Middle frontal gyrus (tissue), 1 donor: ENCODE data around the gene PRR5.

Experiments used
- DNase-seq: peaks from one replicate; pipeline ENCODE4 v3.0.0-alpha.2; 2015; ENCODE audit warnings: low spot score; ENCODE audit errors: extremely low spot score

PRR5 gene

DNA sequence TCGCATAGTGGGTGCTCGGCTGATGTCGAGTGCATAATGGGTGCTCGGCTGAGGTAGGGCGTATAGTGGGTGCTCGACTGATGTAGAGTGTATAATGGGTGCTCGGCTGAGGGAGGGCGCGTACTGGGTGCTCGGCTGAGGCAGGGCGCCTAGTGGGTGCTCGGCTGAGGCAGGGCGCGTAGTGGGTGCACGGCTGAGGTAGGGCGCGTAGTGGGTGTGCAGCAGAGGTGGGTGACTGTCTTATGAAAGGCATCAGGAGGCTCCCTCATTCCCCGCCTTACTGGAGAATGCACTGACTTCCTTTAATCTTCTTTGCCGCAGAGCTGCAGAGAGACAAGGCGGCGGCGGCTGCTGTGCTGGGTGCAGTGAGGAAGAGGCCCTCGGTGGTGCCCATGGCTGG is 84.1 kb downstream of the PRR5 start:
- DNase-seq: no peak

DNA sequence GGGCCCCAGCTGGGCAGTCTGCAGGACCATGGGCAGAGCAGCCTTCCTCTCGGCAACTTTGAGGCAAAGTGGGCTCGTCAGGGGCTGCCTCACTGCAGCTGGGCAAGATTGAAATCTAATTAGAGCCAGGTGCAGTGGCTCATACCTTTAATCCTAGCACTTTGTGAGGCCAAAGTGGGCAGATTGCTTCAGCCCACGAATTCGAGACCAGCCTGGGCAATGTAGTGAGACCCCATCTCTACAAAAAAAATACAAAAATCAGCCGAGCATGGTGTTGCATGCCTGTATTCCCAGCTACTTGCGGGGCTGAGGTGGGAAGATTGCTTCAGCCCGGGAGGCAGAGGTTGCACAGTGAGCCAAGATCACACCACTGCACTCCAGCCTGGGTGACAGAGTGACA is 84.6 kb downstream of the PRR5 start:
- no peak for DNase-seq
